Measurements from ENCODE around the gene CDH23. TPM values are rescaled to one million over a fixed set of nuclear protein-coding genes. Genes with fewer than 3 reads are reported as not detected.

Gene CDH23
- total and polyA plus RNA-seq, 10 of the 15 experiments (the other 5 are each of a cell fraction or from before 2014, with no cell fraction given), result 0.09 to 0.40 (median 0.15) TPM; not detected in 1

GRCh38 chr10:71687077-71687476 is 290.4 kb downstream of the CDH23 start:
- Histone ChIP-seq H4K20me1 (ENCODE audit: control insufficient read depth, insufficient read depth) (no peaks in the 10 kb centered on the region), H3K79me2 (ENCODE audit: control insufficient read depth, insufficient read depth, low read length) (no peaks in the 10 kb centered on the region), H3K4me3 (no peak overlapping the region), H3K9me3 (replicated peaks; ENCODE audit: control insufficient read depth, insufficient read depth, low read length) (peaks cover 2% of the 10 kb centered on the region; the same call in 1 of the 3 replicates), H3K9ac (ENCODE audit: control insufficient read depth, insufficient read depth, low read length) (no peak overlapping the region), H3K4me2 (ENCODE audit: control insufficient read depth, insufficient read depth) (no peak overlapping the region), H3K27ac (ENCODE audit: control insufficient read depth, insufficient read depth) (no peak overlapping the region), H2AFZ (ENCODE audit: control insufficient read depth, low read depth, low read length) (no peak overlapping the region), H3K27me3 (replicated peaks in 1 of 2; ENCODE audit: control insufficient read depth in 2 of 2, insufficient read depth in 2 of 2, low read length in 1 of 2) (no peaks in the 10 kb centered on the region), H3K36me3 (ENCODE audit: control insufficient read depth in 2 of 2, insufficient read depth in 2 of 2, low read length in 1 of 2) (no peaks in the 10 kb centered on the region), H3K4me1 (ENCODE audit: control insufficient read depth, insufficient read depth, low read length) (0 out of 2 replicates have a peak, but pooled peaks cover 7% of the 10 kb centered on the region)
- ATAC-seq (no peak), DNase-seq (ENCODE audit: low read depth, low spot score) (no peak), FAIRE-seq (no peak)
- ChIA-PET POLR2A (interaction anchor here (0.5 kb wide), 1 partner anchor 211 kb away, joined by 3 read pairs; no protein-coding TSS in a partner anchor), SMC1A (ENCODE audit: uncharacterized antibody, unreplicated experiment) (no interaction called here), CTCF (interaction anchor here (1.3 to 3.6 kb wide), 2 partner anchors 9 to 22 kb away, joined by 3 to 33 read pairs; no protein-coding TSS in a partner anchor), RAD21 (ENCODE audit: unreplicated experiment) (interaction anchor here (1.7 kb wide), 1 partner anchor 21 kb away, joined by 4 read pairs; no protein-coding TSS in a partner anchor)
- no peak for TF ChIP-seq E4F1 (IDR thresholded peaks at IDR 0.05; ENCODE audit: borderline replicate concordance, partially characterized antibody)
- no peak for TF ChIP-seq IRF3 (IDR thresholded peaks at IDR 0.05)
- TF ChIP-seq EZH2 (IDR thresholded peaks at IDR 0.05; ENCODE audit: borderline replicate concordance, control insufficient read depth, low read depth, low read length), result no peak
- no TSS peak for BruUV-seq (replicated peaks)
- in situ Hi-C loops (cut with MboI) (no loop called here), intact Hi-C loops (cut with micrococcal nuclease; ENCODE audit: unreplicated experiment) (no loop called here)
- WGBS (ENCODE audit: insufficient coverage, insufficient replicate concordance, low lambda C conversion rate, missing lambda C conversion rate), result 61% methylated on average over 5 of the region's 5 CpGs

All from GM12878 (cell line).